ENCODE data around the gene VPS35L. TPM values are rescaled to one million over a fixed set of nuclear protein-coding genes. Genes with fewer than 3 reads are reported as not detected.

The VPS35L gene
- total RNA-seq, 1 experiment from 2014 or later = 55.5 TPM

DNA sequence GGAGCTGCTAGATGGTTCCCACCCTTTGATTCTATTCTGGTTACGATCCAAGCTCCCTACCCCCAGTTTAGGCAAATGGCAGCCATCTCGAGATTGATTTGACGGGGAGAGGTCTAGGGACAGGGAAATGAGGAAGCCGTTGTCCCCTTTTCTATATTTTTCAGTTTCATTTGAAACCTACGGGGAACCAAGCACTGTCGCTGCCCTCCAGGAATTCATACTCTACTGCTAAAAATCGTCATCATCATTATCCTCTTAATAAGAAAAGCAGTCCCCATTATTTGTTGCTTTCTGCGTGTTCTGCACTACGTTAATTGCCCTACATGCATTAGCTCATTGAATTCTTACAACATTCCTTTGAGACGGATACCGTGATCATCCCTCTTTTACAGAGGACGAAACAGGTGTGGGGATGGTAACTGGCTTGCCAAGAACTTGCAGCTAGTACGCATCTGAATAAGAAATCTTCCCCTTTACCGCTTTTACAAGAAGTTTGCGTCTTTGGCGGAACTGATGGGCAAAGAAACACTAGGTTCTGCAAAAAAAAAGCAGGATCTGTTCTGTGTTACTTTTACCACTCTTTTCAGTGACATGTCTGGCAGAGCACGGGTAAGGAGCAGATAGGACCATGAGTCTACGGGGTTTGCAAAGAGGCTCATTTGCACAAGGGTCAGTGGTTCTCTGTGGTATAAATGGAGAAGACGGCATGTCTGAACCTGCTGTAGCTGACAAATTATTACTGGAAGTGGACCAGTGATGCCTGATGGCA is 30.7 kb upstream of the VPS35L start:
- POLR2A ChIA-PET = interaction anchor here (0.5 to 2.3 kb wide), 18 partner anchors 8 to 735 kb away, joined by 3 to 32 read pairs (median 4); partner anchors contain the start of genes COQ7, IQCK, KNOP1 and RPS15A
- TSS peak; percentile 29 for BruUV-seq (replicated peaks)
- Mint-ChIP-seq H3K27ac (ENCODE audit: low read depth, unreplicated experiment) (peak overlapping the region; percentile 57), H3K36me3 (ENCODE audit: insufficient read depth, unreplicated experiment) (peaks cover 11% of the 10 kb centered on the region), H3K4me3 (ENCODE audit: unreplicated experiment) (peak overlapping the region; percentile 85), H3K9me3 (ENCODE audit: unreplicated experiment) (no peaks in the 10 kb centered on the region), H3K4me1 (ENCODE audit: insufficient read depth, unreplicated experiment) (peaks cover 25% of the 10 kb centered on the region), H3K27me3 (ENCODE audit: insufficient read depth, unreplicated experiment) (no peaks in the 10 kb centered on the region)
- TF ChIP-seq, protein P1, sequence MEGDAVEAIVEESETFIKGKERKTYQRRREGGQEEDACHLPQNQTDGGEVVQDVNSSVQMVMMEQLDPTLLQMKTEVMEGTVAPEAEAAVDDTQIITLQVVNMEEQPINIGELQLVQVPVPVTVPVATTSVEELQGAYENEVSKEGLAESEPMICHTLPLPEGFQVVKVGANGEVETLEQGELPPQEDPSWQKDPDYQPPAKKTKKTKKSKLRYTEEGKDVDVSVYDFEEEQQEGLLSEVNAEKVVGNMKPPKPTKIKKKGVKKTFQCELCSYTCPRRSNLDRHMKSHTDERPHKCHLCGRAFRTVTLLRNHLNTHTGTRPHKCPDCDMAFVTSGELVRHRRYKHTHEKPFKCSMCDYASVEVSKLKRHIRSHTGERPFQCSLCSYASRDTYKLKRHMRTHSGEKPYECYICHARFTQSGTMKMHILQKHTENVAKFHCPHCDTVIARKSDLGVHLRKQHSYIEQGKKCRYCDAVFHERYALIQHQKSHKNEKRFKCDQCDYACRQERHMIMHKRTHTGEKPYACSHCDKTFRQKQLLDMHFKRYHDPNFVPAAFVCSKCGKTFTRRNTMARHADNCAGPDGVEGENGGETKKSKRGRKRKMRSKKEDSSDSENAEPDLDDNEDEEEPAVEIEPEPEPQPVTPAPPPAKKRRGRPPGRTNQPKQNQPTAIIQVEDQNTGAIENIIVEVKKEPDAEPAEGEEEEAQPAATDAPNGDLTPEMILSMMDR (IDR thresholded peaks at IDR 0.05; ENCODE audit: unreplicated experiment) = no peak
- CTCF ChIA-PET = interaction anchor here (0.6 to 2.5 kb wide), 9 partner anchors 22 to 716 kb away, joined by 3 to 24 read pairs (median 4); partner anchors contain the start of gene VPS35L
- intact Hi-C loops (cut with micrococcal nuclease) = no loop called here
- peak; percentile 40 for DNase-seq (ENCODE audit: unreplicated experiment)

DNA sequence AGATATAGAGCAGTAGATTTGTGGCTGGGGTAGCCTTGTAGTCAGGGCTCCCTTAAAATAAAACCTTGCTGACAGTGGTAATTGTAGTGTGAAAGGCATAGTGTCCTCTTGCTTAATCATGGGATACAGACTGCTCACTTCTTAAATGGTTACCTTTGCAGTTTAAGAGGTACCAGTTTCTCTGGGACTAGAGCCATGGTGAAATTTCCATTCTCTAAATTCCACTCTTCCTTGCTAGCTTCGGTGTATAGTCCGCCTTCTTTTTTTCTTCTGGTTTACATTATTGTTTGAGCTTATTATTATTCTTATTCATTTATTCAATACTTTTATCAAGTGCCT is 30.1 kb upstream of the VPS35L start:
- POLR2A ChIA-PET = interaction anchor here (0.5 to 2.8 kb wide), 12 partner anchors 8 to 192 kb away, joined by 3 to 32 read pairs (median 4); partner anchors contain the start of genes IQCK, KNOP1 and VPS35L

DNA sequence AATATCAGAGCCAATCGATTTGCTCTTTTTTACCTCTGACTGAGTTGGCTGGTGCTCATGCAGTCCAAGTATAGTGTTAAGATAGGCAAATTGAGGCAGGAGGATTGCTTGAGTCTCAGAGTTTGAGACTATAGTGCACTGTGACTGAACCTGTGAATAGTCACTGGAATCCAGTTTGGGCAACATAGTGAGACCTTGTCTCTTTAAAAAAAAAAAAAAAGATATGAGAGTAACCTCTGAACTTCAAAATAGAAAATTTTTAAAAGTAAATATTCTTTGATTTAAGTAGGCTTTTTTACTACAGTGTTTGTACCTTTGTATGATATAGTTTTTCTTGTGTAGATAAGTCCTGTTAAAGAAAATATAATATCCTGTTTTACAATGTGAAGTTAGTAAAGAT is 28.3 kb upstream of the VPS35L start:
- intact Hi-C loops (cut with micrococcal nuclease) = no loop called here

More for the DNA sequence above, 30.1 kb upstream of the VPS35L start:
- no peaks in the 10 kb centered on the region for H3K27me3 Mint-ChIP-seq (ENCODE audit: insufficient read depth, unreplicated experiment)
- TF ChIP-seq, protein P1 (IDR thresholded peaks at IDR 0.05; ENCODE audit: unreplicated experiment) = no peak
- H3K36me3 Mint-ChIP-seq (ENCODE audit: insufficient read depth, unreplicated experiment) = peaks cover 16% of the 10 kb centered on the region
- no TSS peak for BruUV-seq (replicated peaks)
- intact Hi-C loops (cut with micrococcal nuclease) = no loop called here
- H3K4me3 Mint-ChIP-seq (ENCODE audit: unreplicated experiment) = peak overlapping the region; percentile 85
- no peak for DNase-seq (ENCODE audit: unreplicated experiment)
- H3K4me1 Mint-ChIP-seq (ENCODE audit: insufficient read depth, unreplicated experiment) = peaks cover 21% of the 10 kb centered on the region
- H3K27ac Mint-ChIP-seq (ENCODE audit: low read depth, unreplicated experiment) = peak overlapping the region; percentile 57
- no peaks in the 10 kb centered on the region for H3K9me3 Mint-ChIP-seq (ENCODE audit: unreplicated experiment)
- CTCF ChIA-PET = interaction anchor here (0.6 to 2.5 kb wide), 7 partner anchors 22 to 137 kb away, joined by 3 to 24 read pairs (median 4); partner anchors contain the start of gene VPS35L

DNA sequence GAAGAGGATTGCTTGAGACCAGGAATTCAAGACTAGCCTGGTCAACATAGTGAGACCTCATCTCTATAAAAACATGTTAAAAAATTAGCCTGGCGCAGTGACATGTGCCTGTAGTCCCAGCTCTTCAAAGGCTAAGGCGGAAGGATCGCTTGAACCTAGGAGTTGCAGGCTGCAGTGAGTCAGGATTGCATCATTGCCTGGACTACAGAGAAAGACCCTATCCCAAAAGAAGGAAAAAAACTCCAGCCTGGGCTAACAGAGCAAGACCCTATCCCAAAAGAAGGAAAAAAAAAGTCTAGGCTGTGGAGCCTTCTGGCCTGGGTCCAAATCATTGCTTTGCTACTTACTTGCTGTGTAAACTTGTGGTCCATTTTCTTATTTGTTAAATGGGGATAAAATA is 26.8 kb upstream of the VPS35L start:
- peaks cover 12% of the 10 kb centered on the region for H3K4me1 Mint-ChIP-seq (ENCODE audit: insufficient read depth, unreplicated experiment)
- TF ChIP-seq, protein P1 (IDR thresholded peaks at IDR 0.05; ENCODE audit: unreplicated experiment) = no peak
- no peak for DNase-seq (ENCODE audit: unreplicated experiment)
- H3K36me3 Mint-ChIP-seq (ENCODE audit: insufficient read depth, unreplicated experiment) = peaks cover 46% of the 10 kb centered on the region
- no peak overlapping the region for H3K27ac Mint-ChIP-seq (ENCODE audit: low read depth, unreplicated experiment)
- H3K9me3 Mint-ChIP-seq (ENCODE audit: unreplicated experiment) = no peaks in the 10 kb centered on the region
- ChIA-PET POLR2A (no interaction called here), CTCF (interaction anchor here (1.0 to 1.2 kb wide), 2 partner anchors 26 kb away, joined by 3 to 6 read pairs; partner anchors contain the start of gene VPS35L)
- BruUV-seq (replicated peaks) = no TSS peak
- no peaks in the 10 kb centered on the region for H3K27me3 Mint-ChIP-seq (ENCODE audit: insufficient read depth, unreplicated experiment)
- H3K4me3 Mint-ChIP-seq (ENCODE audit: unreplicated experiment) = no peak overlapping the region
- intact Hi-C loops (cut with micrococcal nuclease) = no loop called here

More for the DNA sequence above, 28.3 kb upstream of the VPS35L start:
- H3K4me1 Mint-ChIP-seq (ENCODE audit: insufficient read depth, unreplicated experiment) = peaks cover 12% of the 10 kb centered on the region
- BruUV-seq (replicated peaks) = no TSS peak
- no peak for DNase-seq (ENCODE audit: unreplicated experiment)
- TF ChIP-seq, protein P1 (IDR thresholded peaks at IDR 0.05; ENCODE audit: unreplicated experiment) = no peak
- no peaks in the 10 kb centered on the region for H3K9me3 Mint-ChIP-seq (ENCODE audit: unreplicated experiment)
- no peak overlapping the region for H3K27ac Mint-ChIP-seq (ENCODE audit: low read depth, unreplicated experiment)
- CTCF ChIA-PET = interaction anchor here (0.6 to 1.0 kb wide), 2 partner anchors 20 to 136 kb away, joined by 3 read pairs; no protein-coding TSS in a partner anchor
- no peak overlapping the region for H3K4me3 Mint-ChIP-seq (ENCODE audit: unreplicated experiment)
- H3K36me3 Mint-ChIP-seq (ENCODE audit: insufficient read depth, unreplicated experiment) = peaks cover 32% of the 10 kb centered on the region
- POLR2A ChIA-PET = interaction anchor here (0.9 to 2.8 kb wide), 3 partner anchors 11 to 28 kb away, joined by 3 to 16 read pairs (median 4); partner anchors contain the start of gene VPS35L
- no peaks in the 10 kb centered on the region for H3K27me3 Mint-ChIP-seq (ENCODE audit: insufficient read depth, unreplicated experiment)
